ENCODE data around the gene CYB561. TPM values are rescaled to one million over a fixed set of nuclear protein-coding genes. Genes with fewer than 3 reads are reported as not detected.

CYB561 gene
- total and polyA plus RNA-seq, 2 experiments from 2014 or later, result 13.7 to 30.9 TPM

GRCh38 chr17:63464691-63465236 is 18.7 kb upstream of the CYB561 start (continued):
- TF ChIP-seq CTCF (conservative IDR thresholded peaks at IDR 0.05; ENCODE audit: low read depth in 2 of 2), result no peak
- no peak for TF ChIP-seq CREB1 (CRISPR knock-in tag; IDR thresholded peaks at IDR 0.05; ENCODE audit: low read depth)

GRCh38 chr17:63463771-63464170 is 17.7 kb upstream of the CYB561 start:
- H3K27me3 ChIP-seq (ENCODE audit: insufficient read depth), result no peaks in the 10 kb centered on the region
- no peaks in the 10 kb centered on the region for H3K36me3 Mint-ChIP-seq (ENCODE audit: low read depth)
- H3K4me2 ChIP-seq, result no peak overlapping the region
- no peaks in the 10 kb centered on the region for H3K4me1 ChIP-seq (ENCODE audit: insufficient read depth)
- no peaks in the 10 kb centered on the region for H3K9me3 Mint-ChIP-seq
- peaks cover 6% of the 10 kb centered on the region for H3K27me3 Mint-ChIP-seq (ENCODE audit: insufficient read depth, low read depth, poor library complexity)
- DNase-seq (ENCODE audit: low spot score) (no peak), ATAC-seq (no peak)
- H3K27ac Mint-ChIP-seq, result no peak overlapping the region
- H3K27ac ChIP-seq (ENCODE audit: low read depth), result no peak overlapping the region
- H3K4me3 Mint-ChIP-seq, result no peak overlapping the region; the same call in 2 of the 3 replicates
- no peaks in the 10 kb centered on the region for H3K36me3 ChIP-seq (ENCODE audit: insufficient read depth)
- no peaks in the 10 kb centered on the region for H3K79me2 ChIP-seq (replicated peaks; ENCODE audit: insufficient read depth)
- peaks cover 5% of the 10 kb centered on the region for H3K4me1 Mint-ChIP-seq
- H2AFZ ChIP-seq, result no peak overlapping the region
- H4K20me1 ChIP-seq (replicated peaks; ENCODE audit: insufficient read depth), result no peaks in the 10 kb centered on the region
- no peak overlapping the region for H3K4me3 ChIP-seq
- H3K9me2 ChIP-seq (ENCODE audit: insufficient read depth), result no peaks in the 10 kb centered on the region
- H3F3A ChIP-seq (replicated peaks; ENCODE audit: low read depth), result no peaks in the 10 kb centered on the region
- no peak for TF ChIP-seq JUNB (IDR thresholded peaks at IDR 0.05; ENCODE audit: unreplicated experiment)
- TF ChIP-seq REST (IDR thresholded peaks at IDR 0.05; ENCODE audit: unreplicated experiment), result no peak
- no peak for TF ChIP-seq NANOG (IDR thresholded peaks at IDR 0.05; ENCODE audit: borderline replicate concordance)
- TF ChIP-seq ZNF331 (CRISPR knock-in tag; IDR thresholded peaks at IDR 0.05; ENCODE audit: low read depth), result no peak
- TF ChIP-seq STAT1 (IDR thresholded peaks at IDR 0.05; ENCODE audit: unreplicated experiment), result no peak
- TF ChIP-seq CREB1 (CRISPR knock-in tag; IDR thresholded peaks at IDR 0.05; ENCODE audit: low read depth), result no peak
- TF ChIP-seq ZNF462 (CRISPR knock-in tag; IDR thresholded peaks at IDR 0.05), result no peak
- TF ChIP-seq EZH2 (IDR thresholded peaks at IDR 0.05; ENCODE audit: low read depth, unreplicated experiment), result no peak
- TF ChIP-seq ZNF114 (CRISPR knock-in tag; IDR thresholded peaks at IDR 0.05), result no peak
- no peak for TF ChIP-seq EZH2phosphoT487 (IDR thresholded peaks at IDR 0.05; ENCODE audit: unreplicated experiment)
- no peak for TF ChIP-seq POLR2AphosphoS5 (IDR thresholded peaks at IDR 0.05; ENCODE audit: low read depth)
- no peak for TF ChIP-seq ETS1 (IDR thresholded peaks at IDR 0.05)

Measured in GM23338 (cell line).